Suprapubic skin (tissue), 4 donors: ENCODE data around the gene NUMA1. TPM values are rescaled to one million over a fixed set of nuclear protein-coding genes. Genes with fewer than 3 reads are reported as not detected.

ENCODE experiments used
- DNase-seq, 2 donors: peaks; one replicate each; pipeline ENCODE4 v3.0.0-alpha.2; 2019; ENCODE audit warnings: low spot score in 2 of 2
- H3K27ac ChIP-seq: fragments of 200-600 bp; sonication (generic); one replicate; pipeline ENCODE4 v1.5.1; 2019
- H3K27me3 ChIP-seq: fragments of 200-600 bp; sonication (generic); one replicate; pipeline ENCODE4 v1.5.1; 2019
- H3K36me3 ChIP-seq: fragments of 200-600 bp; sonication (generic); one replicate; pipeline ENCODE4 v1.5.1; 2019
- H3K4me1 ChIP-seq: fragments of 200-600 bp; sonication (generic); one replicate; pipeline ENCODE4 v1.5.1; 2019
- H3K4me3 ChIP-seq: fragments of 200-600 bp; sonication (generic); one replicate; pipeline ENCODE4 v1.5.1; 2019; ENCODE audit warnings: mild to moderate bottlenecking
- H3K9me3 ChIP-seq: fragments of 200-600 bp; sonication (generic); one replicate; pipeline ENCODE4 v1.5.1; 2019
- EP300 ChIP-seq: sonication (generic); formaldehyde crosslinking; IDR thresholded peaks from one replicate; pipeline ENCODE4 v1.6.1; 2017; ENCODE audit warnings: antibody characterized with exemption
- POLR2A ChIP-seq, 2 donors: fragments of 450-650 bp; IDR thresholded peaks; one replicate each; pipeline ENCODE4 v1.6.1; 2017; ENCODE audit warnings: antibody characterized with exemption in 2 of 2, mild to moderate bottlenecking in 2 of 2, moderate library complexity in 2 of 2
- POLR2AphosphoS5 ChIP-seq, 3 donors: sonication (generic); formaldehyde crosslinking; IDR thresholded peaks; one replicate each; pipeline ENCODE4 v1.6.1; 2017; ENCODE audit warnings: antibody characterized with exemption in 3 of 3
- WGBS: methylation state at CpG from one replicate; pipeline ENCODE4 v1.1.5; 2018; 5-methylcytosine and 5-hydroxymethylcytosine counted together
- total RNA-seq, 4 donors: library from RNA; depleted of rRNA; stranded (reverse); fragments of >200 nt; gene quantifications; one replicate each; pipeline ENCODE4 v1.1.0, GENCODE V29; 2016
- TF ChIP-seq, protein P1 (sequence below), 2 donors: fragments of 200-600 bp in 1 of 2; fragments of 450-650 bp in 1 of 2; sonication (generic) in 1 of 2; IDR thresholded peaks; one replicate each; pipeline ENCODE4 v1.5.1; 2016 to 2019; ENCODE audit warnings: antibody characterized with exemption in 2 of 2, mild to moderate bottlenecking in 1 of 2, moderate library complexity in 1 of 2

NUMA1 gene
- total RNA-seq, 4 donors from 2014 or later = 296 to 845 (median 452) TPM

DNA sequence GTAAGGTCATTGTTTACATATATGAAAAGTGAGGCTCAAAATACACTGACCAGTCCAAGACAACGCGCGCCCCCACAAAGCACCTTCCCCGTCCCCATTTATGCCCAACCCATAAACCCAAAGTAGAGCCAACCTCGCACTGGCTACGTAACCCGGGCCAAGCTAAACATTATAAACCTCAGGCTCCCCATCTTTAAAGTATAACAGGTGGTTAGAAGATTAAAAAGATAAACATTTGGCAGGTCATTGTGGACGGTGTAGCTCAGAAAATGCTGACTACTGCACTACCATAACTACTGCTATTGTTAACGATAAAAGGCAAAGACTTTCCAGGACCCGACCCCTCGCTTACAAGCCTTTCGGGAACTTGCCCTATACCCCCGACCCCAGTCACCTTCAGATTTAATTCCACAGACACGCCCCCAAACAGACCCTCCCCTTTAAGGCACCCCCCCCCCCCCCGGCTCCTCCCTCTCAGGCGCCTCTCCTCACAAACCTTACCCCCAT lies 470 bp downstream of the NUMA1 start:
- WGBS = 3% methylated on average over 16 of the region's 16 CpGs
- Histone ChIP-seq H3K27me3 (no peaks in the 10 kb centered on the region), H3K4me1 (peaks cover 48% of the 10 kb centered on the region), H3K36me3 (no peaks in the 10 kb centered on the region), H3K9me3 (no peaks in the 10 kb centered on the region), H3K27ac (peak overlapping the region; percentile 86), H3K4me3 (peak overlapping the region; percentile 66)
- TF ChIP-seq, protein P1, sequence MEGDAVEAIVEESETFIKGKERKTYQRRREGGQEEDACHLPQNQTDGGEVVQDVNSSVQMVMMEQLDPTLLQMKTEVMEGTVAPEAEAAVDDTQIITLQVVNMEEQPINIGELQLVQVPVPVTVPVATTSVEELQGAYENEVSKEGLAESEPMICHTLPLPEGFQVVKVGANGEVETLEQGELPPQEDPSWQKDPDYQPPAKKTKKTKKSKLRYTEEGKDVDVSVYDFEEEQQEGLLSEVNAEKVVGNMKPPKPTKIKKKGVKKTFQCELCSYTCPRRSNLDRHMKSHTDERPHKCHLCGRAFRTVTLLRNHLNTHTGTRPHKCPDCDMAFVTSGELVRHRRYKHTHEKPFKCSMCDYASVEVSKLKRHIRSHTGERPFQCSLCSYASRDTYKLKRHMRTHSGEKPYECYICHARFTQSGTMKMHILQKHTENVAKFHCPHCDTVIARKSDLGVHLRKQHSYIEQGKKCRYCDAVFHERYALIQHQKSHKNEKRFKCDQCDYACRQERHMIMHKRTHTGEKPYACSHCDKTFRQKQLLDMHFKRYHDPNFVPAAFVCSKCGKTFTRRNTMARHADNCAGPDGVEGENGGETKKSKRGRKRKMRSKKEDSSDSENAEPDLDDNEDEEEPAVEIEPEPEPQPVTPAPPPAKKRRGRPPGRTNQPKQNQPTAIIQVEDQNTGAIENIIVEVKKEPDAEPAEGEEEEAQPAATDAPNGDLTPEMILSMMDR (IDR thresholded peaks at IDR 0.05) = no peak
- TF ChIP-seq EP300 (no peak), POLR2AphosphoS5 (IDR thresholded peaks at IDR 0.05) (no peak), POLR2A (IDR thresholded peaks at IDR 0.05) (no peak)
- no peak for DNase-seq

DNA sequence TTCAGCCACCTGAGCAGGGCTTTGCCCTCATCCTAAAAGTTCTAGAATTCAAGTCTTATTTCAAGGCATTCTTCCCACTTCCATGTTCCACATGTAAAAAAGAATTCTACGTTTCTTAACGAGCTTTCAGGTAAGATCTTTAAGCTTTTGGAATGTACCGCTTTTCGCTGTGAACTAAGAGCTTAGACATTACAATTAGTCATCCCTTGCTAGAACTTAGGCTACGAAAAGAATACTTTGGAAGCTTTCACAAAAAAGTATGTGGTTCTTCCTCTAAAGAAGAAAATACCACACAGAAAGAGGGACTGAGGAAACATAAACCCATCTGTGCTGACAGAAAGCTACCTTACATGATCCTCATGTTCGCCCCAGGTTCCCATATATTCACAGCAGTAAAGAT lies 1.9 kb downstream of the NUMA1 start:
- WGBS = 68% methylated on average over 6 of the region's 6 CpGs
- H3K27ac ChIP-seq = peak overlapping the region; percentile 86
- H3K4me1 ChIP-seq = peaks cover 46% of the 10 kb centered on the region
- H3K4me3 ChIP-seq = peak overlapping the region; percentile 66
- DNase-seq = no peak
- TF ChIP-seq, protein P1 (IDR thresholded peaks at IDR 0.05) = no peak
- TF ChIP-seq EP300 (no peak), POLR2AphosphoS5 (IDR thresholded peaks at IDR 0.05) (no peak), POLR2A (IDR thresholded peaks at IDR 0.05) (no peak)
- H3K9me3 ChIP-seq = no peaks in the 10 kb centered on the region
- H3K36me3 ChIP-seq = no peaks in the 10 kb centered on the region
- no peaks in the 10 kb centered on the region for H3K27me3 ChIP-seq

DNA sequence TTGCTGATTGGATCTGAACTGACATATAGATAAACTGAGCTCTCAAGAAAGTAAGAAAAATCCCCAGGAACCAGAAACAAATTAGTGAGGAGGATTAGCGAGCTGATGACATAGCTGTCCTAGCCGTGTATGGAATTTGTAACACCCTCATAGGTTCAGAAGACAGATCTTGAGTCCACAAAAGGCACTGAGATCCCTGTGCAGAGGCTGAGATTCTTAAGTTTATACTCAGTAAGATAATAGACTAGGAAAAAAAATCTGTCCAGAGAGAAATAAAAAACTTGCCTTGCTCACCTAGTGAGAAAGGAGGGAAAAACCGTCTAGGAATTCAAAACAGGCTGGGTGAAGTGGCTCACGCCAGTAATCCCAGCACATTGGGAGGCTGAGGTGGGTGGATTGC lies 4.6 kb downstream of the NUMA1 start:
- Histone ChIP-seq H3K27me3 (no peaks in the 10 kb centered on the region), H3K9me3 (no peaks in the 10 kb centered on the region), H3K27ac (no peak overlapping the region), H3K36me3 (no peaks in the 10 kb centered on the region), H3K4me1 (peaks cover 37% of the 10 kb centered on the region), H3K4me3 (no peak overlapping the region)
- TF ChIP-seq POLR2A (IDR thresholded peaks at IDR 0.05) = no peak
- no peak for TF ChIP-seq POLR2AphosphoS5 (IDR thresholded peaks at IDR 0.05)
- TF ChIP-seq, protein P1 (IDR thresholded peaks at IDR 0.05) = no peak
- no peak for TF ChIP-seq EP300
- WGBS = 95% methylated on average over 4 of the region's 4 CpGs
- no peak for DNase-seq

DNA sequence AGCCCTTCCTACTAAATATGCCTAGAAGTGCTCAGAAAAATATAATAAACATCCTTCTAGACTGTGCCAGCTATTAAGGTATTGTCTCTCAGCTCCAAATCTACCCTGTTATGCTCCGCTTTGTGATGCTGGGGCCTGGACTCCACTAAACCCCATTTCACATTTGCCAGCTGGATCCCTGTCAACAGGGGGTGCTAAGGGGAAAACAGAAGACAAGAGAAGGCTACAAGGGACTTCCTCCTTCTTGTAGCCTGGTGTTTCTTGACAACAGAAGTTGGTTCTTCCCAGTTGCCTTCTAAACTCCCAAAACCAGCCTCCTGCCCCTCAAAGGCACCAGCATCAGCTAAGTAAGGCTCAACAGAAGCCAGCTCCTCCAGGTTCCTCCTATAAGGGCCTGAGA lies 5.2 kb downstream of the NUMA1 start:
- no peaks in the 10 kb centered on the region for H3K27me3 ChIP-seq
- peaks cover 43% of the 10 kb centered on the region for H3K4me1 ChIP-seq
- H3K9me3 ChIP-seq = no peaks in the 10 kb centered on the region
- no peak for DNase-seq
- H3K36me3 ChIP-seq = no peaks in the 10 kb centered on the region
- WGBS = 100% methylated on average over 1 of the region's 1 CpG
- TF ChIP-seq POLR2A (IDR thresholded peaks at IDR 0.05) = no peak
- no peak for TF ChIP-seq POLR2AphosphoS5 (IDR thresholded peaks at IDR 0.05)
- TF ChIP-seq, protein P1 (IDR thresholded peaks at IDR 0.05) = no peak
- no peak for TF ChIP-seq EP300
- no peak overlapping the region for H3K27ac ChIP-seq
- H3K4me3 ChIP-seq = no peak overlapping the region

DNA sequence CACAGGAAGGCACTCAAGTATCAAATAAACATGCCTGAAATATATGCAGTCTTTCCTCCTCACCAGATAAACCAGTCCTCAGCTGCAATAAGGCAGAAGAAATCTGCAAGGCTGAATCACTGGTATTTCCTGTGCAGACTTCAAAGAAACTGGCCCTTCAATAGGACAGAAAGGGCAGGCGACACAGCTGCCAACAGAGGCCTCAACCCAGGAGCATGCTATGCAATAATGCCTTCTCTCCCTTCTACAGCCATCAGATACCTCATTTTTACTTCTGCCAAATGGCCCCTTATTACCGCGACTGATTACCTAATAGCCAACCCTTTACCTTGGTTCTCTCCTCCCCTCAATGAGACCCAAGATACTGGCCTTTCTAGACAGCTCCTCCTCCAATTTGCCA lies 8.0 kb downstream of the NUMA1 start:
- Histone ChIP-seq H3K4me1 (peaks cover 49% of the 10 kb centered on the region), H3K9me3 (no peaks in the 10 kb centered on the region), H3K27ac (peak overlapping the region; percentile 12), H3K27me3 (no peaks in the 10 kb centered on the region), H3K36me3 (no peaks in the 10 kb centered on the region), H3K4me3 (no peak overlapping the region)
- 61% methylated on average over 3 of the region's 3 CpGs for WGBS
- TF ChIP-seq POLR2A (IDR thresholded peaks at IDR 0.05) (no peak), POLR2AphosphoS5 (IDR thresholded peaks at IDR 0.05) (no peak), EP300 (no peak)
- TF ChIP-seq, protein P1 (IDR thresholded peaks at IDR 0.05) = no peak
- no peak for DNase-seq
